Measurements from ENCODE around the gene PRKG2.

DNA sequence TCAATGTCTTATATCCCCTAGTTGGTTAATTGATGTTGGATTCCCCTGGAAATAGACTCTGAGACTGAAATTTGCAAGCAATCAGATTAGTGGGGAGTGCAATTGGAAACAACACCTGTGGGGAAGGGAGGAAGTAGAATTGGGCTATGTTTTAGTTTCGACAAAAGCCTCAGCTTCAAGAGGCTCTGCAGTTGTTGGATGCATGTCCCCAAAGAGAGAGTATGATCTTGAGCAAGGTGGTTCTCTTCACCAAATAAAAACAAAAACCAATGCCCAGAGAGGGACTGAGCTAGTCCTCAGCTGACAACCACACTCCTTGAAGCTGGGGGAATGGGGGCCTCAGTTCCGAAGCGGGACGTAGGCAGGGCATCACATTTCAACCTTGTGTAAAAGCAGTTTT, 77.1 kb downstream of the PRKG2 start:
- TF ChIP-seq, protein P1, sequence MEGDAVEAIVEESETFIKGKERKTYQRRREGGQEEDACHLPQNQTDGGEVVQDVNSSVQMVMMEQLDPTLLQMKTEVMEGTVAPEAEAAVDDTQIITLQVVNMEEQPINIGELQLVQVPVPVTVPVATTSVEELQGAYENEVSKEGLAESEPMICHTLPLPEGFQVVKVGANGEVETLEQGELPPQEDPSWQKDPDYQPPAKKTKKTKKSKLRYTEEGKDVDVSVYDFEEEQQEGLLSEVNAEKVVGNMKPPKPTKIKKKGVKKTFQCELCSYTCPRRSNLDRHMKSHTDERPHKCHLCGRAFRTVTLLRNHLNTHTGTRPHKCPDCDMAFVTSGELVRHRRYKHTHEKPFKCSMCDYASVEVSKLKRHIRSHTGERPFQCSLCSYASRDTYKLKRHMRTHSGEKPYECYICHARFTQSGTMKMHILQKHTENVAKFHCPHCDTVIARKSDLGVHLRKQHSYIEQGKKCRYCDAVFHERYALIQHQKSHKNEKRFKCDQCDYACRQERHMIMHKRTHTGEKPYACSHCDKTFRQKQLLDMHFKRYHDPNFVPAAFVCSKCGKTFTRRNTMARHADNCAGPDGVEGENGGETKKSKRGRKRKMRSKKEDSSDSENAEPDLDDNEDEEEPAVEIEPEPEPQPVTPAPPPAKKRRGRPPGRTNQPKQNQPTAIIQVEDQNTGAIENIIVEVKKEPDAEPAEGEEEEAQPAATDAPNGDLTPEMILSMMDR (IDR thresholded peaks at IDR 0.05 in 2 of 3, conservative IDR thresholded peaks at IDR 0.05 in 1 of 3; ENCODE audit: control insufficient read depth in 2 of 3, extremely low read depth in 1 of 3, insufficient read depth in 1 of 3, low read depth in 3 of 3, low read length in 3 of 3), result no peak
- TF ChIP-seq, protein P2, sequence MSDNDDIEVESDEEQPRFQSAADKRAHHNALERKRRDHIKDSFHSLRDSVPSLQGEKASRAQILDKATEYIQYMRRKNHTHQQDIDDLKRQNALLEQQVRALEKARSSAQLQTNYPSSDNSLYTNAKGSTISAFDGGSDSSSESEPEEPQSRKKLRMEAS (IDR thresholded peaks at IDR 0.05; ENCODE audit: low read depth, low read length), result no peak
- no peak for TF ChIP-seq YY1 (IDR thresholded peaks at IDR 0.05; ENCODE audit: low read depth, low read length)
- TF ChIP-seq TAF1 (IDR thresholded peaks at IDR 0.05; ENCODE audit: borderline replicate concordance, low read depth, low read length), result no peak
- TF ChIP-seq KDM1A (IDR thresholded peaks at IDR 0.05; ENCODE audit: borderline replicate concordance), result no peak
- no peak for TF ChIP-seq SMAD1 (IDR thresholded peaks at IDR 0.05; ENCODE audit: low read depth, partially characterized antibody)
- TF ChIP-seq CBX5 (IDR thresholded peaks at IDR 0.05; ENCODE audit: low read depth), result no peak
- no peak for TF ChIP-seq ZNF217 (IDR thresholded peaks at IDR 0.05)
- TF ChIP-seq EZH2 (IDR thresholded peaks at IDR 0.05; ENCODE audit: borderline replicate concordance, control insufficient read depth, low read depth, low read length), result no peak
- TF ChIP-seq KLF5 (IDR thresholded peaks at IDR 0.05; ENCODE audit: partially characterized antibody), result no peak
- TF ChIP-seq, protein P3, sequence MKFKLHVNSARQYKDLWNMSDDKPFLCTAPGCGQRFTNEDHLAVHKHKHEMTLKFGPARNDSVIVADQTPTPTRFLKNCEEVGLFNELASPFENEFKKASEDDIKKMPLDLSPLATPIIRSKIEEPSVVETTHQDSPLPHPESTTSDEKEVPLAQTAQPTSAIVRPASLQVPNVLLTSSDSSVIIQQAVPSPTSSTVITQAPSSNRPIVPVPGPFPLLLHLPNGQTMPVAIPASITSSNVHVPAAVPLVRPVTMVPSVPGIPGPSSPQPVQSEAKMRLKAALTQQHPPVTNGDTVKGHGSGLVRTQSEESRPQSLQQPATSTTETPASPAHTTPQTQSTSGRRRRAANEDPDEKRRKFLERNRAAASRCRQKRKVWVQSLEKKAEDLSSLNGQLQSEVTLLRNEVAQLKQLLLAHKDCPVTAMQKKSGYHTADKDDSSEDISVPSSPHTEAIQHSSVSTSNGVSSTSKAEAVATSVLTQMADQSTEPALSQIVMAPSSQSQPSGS (IDR thresholded peaks at IDR 0.05; ENCODE audit: low read length), result no peak
- no peak for TF ChIP-seq CBFB (IDR thresholded peaks at IDR 0.05; ENCODE audit: low read depth)
